ENCODE results near the gene CRY2. TPM values are rescaled to one million over a fixed set of nuclear protein-coding genes. Genes with fewer than 3 reads are reported as not detected.

CRY2 gene
- total RNA-seq, 2 donors from 2014 or later, result 19.8 to 20.1 TPM

GRCh38 chr11:45872651-45873356 is 25.5 kb downstream of the CRY2 start:
- H3K4me1 ChIP-seq (ENCODE audit: control insufficient read depth, insufficient read depth, low read length), result peaks cover 5% of the 10 kb centered on the region
- no peaks in the 10 kb centered on the region for H3K9me3 Mint-ChIP-seq
- H3K9ac ChIP-seq (ENCODE audit: extremely low read depth, low read length, poor library complexity, severe bottlenecking), result no peak overlapping the region
- WGBS, 2 experiments (ENCODE audit: insufficient coverage in 1 of 2, insufficient read length in 1 of 2), result 35 to 48% methylated on average over 9 of the region's 9 CpGs
- H3K36me3 Mint-ChIP-seq (ENCODE audit: low read depth), result peaks cover 33% of the 10 kb centered on the region
- no peaks in the 10 kb centered on the region for H3K27me3 Mint-ChIP-seq (ENCODE audit: insufficient read depth)
- H3K4me3 ChIP-seq (ENCODE audit: low read length), result no peak overlapping the region
- peaks cover 61% of the 10 kb centered on the region for H3K36me3 ChIP-seq (ENCODE audit: control insufficient read depth, insufficient read depth, low read length)
- H3K27ac Mint-ChIP-seq, result no peak overlapping the region
- no peak overlapping the region for H3K4me3 Mint-ChIP-seq
- H3K4me1 Mint-ChIP-seq, result peaks cover 13% of the 10 kb centered on the region
- H3K9me3 ChIP-seq (ENCODE audit: control insufficient read depth, low read length), result no peaks in the 10 kb centered on the region
- no peaks in the 10 kb centered on the region for H3K27me3 ChIP-seq (ENCODE audit: control insufficient read depth, insufficient read depth, low read length, poor library complexity, severe bottlenecking)
- no peak overlapping the region for H3K27ac ChIP-seq (ENCODE audit: low read depth, low read length)
- TF ChIP-seq CTCF (conservative IDR thresholded peaks at IDR 0.05), result peak; percentile 93
- peak; percentile 95 for DNase-seq

- no peak for DNase-seq
- H3K9ac ChIP-seq (ENCODE audit: extremely low read depth, low read length, poor library complexity, severe bottlenecking), result no peak overlapping the region
- Mint-ChIP-seq H3K27me3 (ENCODE audit: insufficient read depth) (no peaks in the 10 kb centered on the region), H3K9me3 (no peaks in the 10 kb centered on the region), H3K27ac (no peak overlapping the region), H3K4me3 (no peak overlapping the region), H3K36me3 (ENCODE audit: low read depth) (peaks cover 11% of the 10 kb centered on the region), H3K4me1 (peaks cover 13% of the 10 kb centered on the region)
- H3K4me3 ChIP-seq (ENCODE audit: low read length), result no peak overlapping the region
- H3K4me1 ChIP-seq (ENCODE audit: control insufficient read depth, insufficient read depth, low read length), result peaks cover 5% of the 10 kb centered on the region
- no peaks in the 10 kb centered on the region for H3K9me3 ChIP-seq (ENCODE audit: control insufficient read depth, low read length)
- no peaks in the 10 kb centered on the region for H3K27me3 ChIP-seq (ENCODE audit: control insufficient read depth, insufficient read depth, low read length, poor library complexity, severe bottlenecking)
- 49 to 58% methylated on average over 5 to 6 of the region's 6 CpGs for WGBS, 2 experiments (ENCODE audit: insufficient coverage in 1 of 2, insufficient read length in 1 of 2)
- H3K36me3 ChIP-seq (ENCODE audit: control insufficient read depth, insufficient read depth, low read length), result peaks cover 52% of the 10 kb centered on the region
- H3K27ac ChIP-seq (ENCODE audit: low read depth, low read length), result no peak overlapping the region
- TF ChIP-seq CTCF (conservative IDR thresholded peaks at IDR 0.05), result no peak
Measured at GRCh38 chr11:45876401-45876800, 29.1 kb downstream of the CRY2 start.

- Mint-ChIP-seq H3K9me3 (no peaks in the 10 kb centered on the region), H3K27ac (no peak overlapping the region)
Measured at GRCh38 chr11:45877221-45877620, 29.9 kb downstream of the CRY2 start.

More at GRCh38 chr11:45877221-45877620, 29.9 kb downstream of the CRY2 start:
- H3K27me3 Mint-ChIP-seq (ENCODE audit: insufficient read depth), result no peaks in the 10 kb centered on the region
- no peak for DNase-seq
- H3K36me3 Mint-ChIP-seq (ENCODE audit: low read depth), result peaks cover 10% of the 10 kb centered on the region
- peaks cover 13% of the 10 kb centered on the region for H3K4me1 Mint-ChIP-seq
- Histone ChIP-seq H3K9ac (ENCODE audit: extremely low read depth, low read length, poor library complexity, severe bottlenecking) (no peak overlapping the region), H3K4me3 (ENCODE audit: low read length) (no peak overlapping the region), H3K27me3 (ENCODE audit: control insufficient read depth, insufficient read depth, low read length, poor library complexity, severe bottlenecking) (no peaks in the 10 kb centered on the region), H3K27ac (ENCODE audit: low read depth, low read length) (no peak overlapping the region), H3K4me1 (ENCODE audit: control insufficient read depth, insufficient read depth, low read length) (peaks cover 5% of the 10 kb centered on the region), H3K36me3 (ENCODE audit: control insufficient read depth, insufficient read depth, low read length) (peaks cover 48% of the 10 kb centered on the region), H3K9me3 (ENCODE audit: control insufficient read depth, low read length) (no peaks in the 10 kb centered on the region)
- 95 to 98% methylated on average over 6 to 8 of the region's 8 CpGs for WGBS, 2 experiments (ENCODE audit: insufficient coverage in 1 of 2, insufficient read length in 1 of 2)
- no peak for TF ChIP-seq CTCF (conservative IDR thresholded peaks at IDR 0.05)
- H3K4me3 Mint-ChIP-seq, result no peak overlapping the region
